ENCODE data around the gene AGMO.

AGMO gene

GRCh38 chr7:15584575-15584974 is 22.8 kb upstream of the AGMO start:
- no peaks in the 10 kb centered on the region for H3K79me2 ChIP-seq (ENCODE audit: control insufficient read depth, low read length)
- H3K9me3 ChIP-seq (ENCODE audit: control insufficient read depth, insufficient read depth, low read length): peaks cover 11% of the 10 kb centered on the region; the same call in 1 of the 2 replicates
- H3K4me3 ChIP-seq (ENCODE audit: low read length): no peak overlapping the region
- no peaks in the 10 kb centered on the region for H3F3A ChIP-seq (ENCODE audit: control insufficient read depth, insufficient read depth)
- H4K20me1 ChIP-seq (ENCODE audit: control insufficient read depth, insufficient read depth, low read depth, low read length): no peaks in the 10 kb centered on the region
- H3K9me2 ChIP-seq (replicated peaks; ENCODE audit: control insufficient read depth, low read length): no peaks in the 10 kb centered on the region
- no peak for TF ChIP-seq EZH2phosphoT487 (IDR thresholded peaks at IDR 0.05; ENCODE audit: borderline replicate concordance, low read length)
- TF ChIP-seq CTCF (IDR thresholded peaks at IDR 0.05; ENCODE audit: low read depth, low read length, poor library complexity, severe bottlenecking): no peak
- no peak overlapping the region for H3K27ac ChIP-seq (ENCODE audit: low read depth, low read length)
- no peaks in the 10 kb centered on the region for H3K4me1 ChIP-seq (ENCODE audit: control insufficient read depth, low read length)
- no peaks in the 10 kb centered on the region for H3K27me3 ChIP-seq (ENCODE audit: control insufficient read depth, low read length)
- H3K36me3 ChIP-seq (ENCODE audit: control insufficient read depth, low read length): no peaks in the 10 kb centered on the region
- no peak overlapping the region for H3K4me2 ChIP-seq (ENCODE audit: low read length)

GRCh38 chr7:15582773-15583172 is 21.0 kb upstream of the AGMO start:
- no peaks in the 10 kb centered on the region for H3K79me2 ChIP-seq (ENCODE audit: control insufficient read depth, low read length)
- no peak overlapping the region for H3K4me3 ChIP-seq (ENCODE audit: low read length)
- no peaks in the 10 kb centered on the region for H3K9me2 ChIP-seq (replicated peaks; ENCODE audit: control insufficient read depth, low read length)
- no peaks in the 10 kb centered on the region for H3K4me1 ChIP-seq (ENCODE audit: control insufficient read depth, low read length)
- peaks cover 11% of the 10 kb centered on the region; the same call in 1 of the 2 replicates for H3K9me3 ChIP-seq (ENCODE audit: control insufficient read depth, insufficient read depth, low read length)
- no peak for TF ChIP-seq EZH2phosphoT487 (IDR thresholded peaks at IDR 0.05; ENCODE audit: borderline replicate concordance, low read length)
- no peak for TF ChIP-seq CTCF (IDR thresholded peaks at IDR 0.05; ENCODE audit: low read depth, low read length, poor library complexity, severe bottlenecking)
- H3F3A ChIP-seq (ENCODE audit: control insufficient read depth, insufficient read depth): no peaks in the 10 kb centered on the region
- no peaks in the 10 kb centered on the region for H3K27me3 ChIP-seq (ENCODE audit: control insufficient read depth, low read length)
- no peak overlapping the region for H3K27ac ChIP-seq (ENCODE audit: low read depth, low read length)
- no peaks in the 10 kb centered on the region for H3K36me3 ChIP-seq (ENCODE audit: control insufficient read depth, low read length)
- no peak overlapping the region for H3K4me2 ChIP-seq (ENCODE audit: low read length)
- H4K20me1 ChIP-seq (ENCODE audit: control insufficient read depth, insufficient read depth, low read depth, low read length): no peaks in the 10 kb centered on the region

GRCh38 chr7:15581352-15581951 is 19.6 kb upstream of the AGMO start:
- TF ChIP-seq EZH2phosphoT487 (IDR thresholded peaks at IDR 0.05; ENCODE audit: borderline replicate concordance, low read length): no peak
- no peak for TF ChIP-seq CTCF (IDR thresholded peaks at IDR 0.05; ENCODE audit: low read depth, low read length, poor library complexity, severe bottlenecking)
- H3K9me3 ChIP-seq (ENCODE audit: control insufficient read depth, insufficient read depth, low read length): peaks cover 11% of the 10 kb centered on the region; the same call in 1 of the 2 replicates
- no peaks in the 10 kb centered on the region for H4K20me1 ChIP-seq (ENCODE audit: control insufficient read depth, insufficient read depth, low read depth, low read length)
- H3K4me2 ChIP-seq (ENCODE audit: low read length): no peak overlapping the region
- no peaks in the 10 kb centered on the region for H3F3A ChIP-seq (ENCODE audit: control insufficient read depth, insufficient read depth)
- no peaks in the 10 kb centered on the region for H3K9me2 ChIP-seq (replicated peaks; ENCODE audit: control insufficient read depth, low read length)
- H3K27me3 ChIP-seq (ENCODE audit: control insufficient read depth, low read length): no peaks in the 10 kb centered on the region
- no peak overlapping the region for H3K4me3 ChIP-seq (ENCODE audit: low read length)
- no peaks in the 10 kb centered on the region for H3K79me2 ChIP-seq (ENCODE audit: control insufficient read depth, low read length)
- H3K27ac ChIP-seq (ENCODE audit: low read depth, low read length): no peak overlapping the region
- no peaks in the 10 kb centered on the region for H3K4me1 ChIP-seq (ENCODE audit: control insufficient read depth, low read length)
- no peaks in the 10 kb centered on the region for H3K36me3 ChIP-seq (ENCODE audit: control insufficient read depth, low read length)
